Astrocyte (in vitro differentiated cells and primary cell): ENCODE measurements around the gene RDM1. TPM values are rescaled to one million over a fixed set of nuclear protein-coding genes. Genes with fewer than 3 reads are reported as not detected.

Source experiments
- DNase-seq: peaks from one replicate; pipeline ENCODE4 v3.0.0-alpha.2; 2010; ENCODE audit warnings: low read depth
- FAIRE-seq: peaks from 2 replicates; lab custom pipeline; 2011; peaks lifted over from hg19 to GRCh38; lab: Jason Lieb, UNC
- H2AFZ ChIP-seq: 2 replicates; pipeline ENCODE4 v1.6.0; 2012; ENCODE audit warnings: low read depth, low read length, inconsistent platforms
- H3K27ac ChIP-seq: 2 replicates; pipeline ENCODE4 v1.5.1; 2011; ENCODE audit warnings: low read depth, low read length, inconsistent platforms
- H3K27me3 ChIP-seq: 2 replicates; pipeline ENCODE4 v1.6.0; 2011; ENCODE audit warnings: low read length, inconsistent platforms; ENCODE audit not compliant: insufficient read depth
- H3K36me3 ChIP-seq: 2 replicates; pipeline ENCODE4 v1.5.1; 2011; ENCODE audit warnings: low read length, inconsistent platforms; ENCODE audit not compliant: insufficient read depth
- H3K4me1 ChIP-seq: 2 replicates; pipeline ENCODE4 v1.5.1; 2011; ENCODE audit warnings: low read length, inconsistent platforms; ENCODE audit not compliant: insufficient read depth
- H3K4me2 ChIP-seq: 2 replicates; pipeline ENCODE4 v1.6.0; 2012; ENCODE audit warnings: low read length, inconsistent platforms
- H3K4me3 ChIP-seq: 2 replicates; pipeline ENCODE4 v1.5.1; 2011; ENCODE audit warnings: low read depth, mild to moderate bottlenecking, low read length, inconsistent platforms; ENCODE audit not compliant: insufficient read depth
- H3K79me2 ChIP-seq: 2 replicates; pipeline ENCODE4 v1.6.0; 2012; ENCODE audit warnings: mild to moderate bottlenecking, low read length, inconsistent platforms; ENCODE audit not compliant: insufficient read depth
- H3K9ac ChIP-seq: 2 replicates; pipeline ENCODE4 v1.6.0; 2012; ENCODE audit warnings: mild to moderate bottlenecking, low read length, inconsistent platforms
- H3K9me3 ChIP-seq: 2 replicates; pipeline ENCODE4 v1.5.1; 2012; ENCODE audit warnings: low read depth, mild to moderate bottlenecking, low read length, inconsistent platforms; ENCODE audit not compliant: insufficient read depth
- H4K20me1 ChIP-seq: 2 replicates; pipeline ENCODE4 v1.6.0; 2012; ENCODE audit warnings: low read length, inconsistent platforms; ENCODE audit not compliant: insufficient read depth
- H3K27ac Mint-ChIP-seq: one replicate; pipeline ENCODE4 v1.8.0; 2021; ENCODE audit warnings: mild to moderate bottlenecking, mixed read lengths; ENCODE audit not compliant: unreplicated experiment
- H3K27me3 Mint-ChIP-seq: one replicate; pipeline ENCODE4 v1.8.0; 2021; ENCODE audit warnings: low read depth, mixed read lengths; ENCODE audit not compliant: unreplicated experiment
- H3K36me3 Mint-ChIP-seq: one replicate; pipeline ENCODE4 v1.8.0; 2021; ENCODE audit warnings: low read depth, mixed read lengths; ENCODE audit not compliant: unreplicated experiment
- H3K4me1 Mint-ChIP-seq: one replicate; pipeline ENCODE4 v1.8.0; 2021; ENCODE audit warnings: low read depth, mixed read lengths; ENCODE audit not compliant: unreplicated experiment
- H3K4me3 Mint-ChIP-seq: one replicate; pipeline ENCODE4 v1.8.0; 2021; ENCODE audit warnings: mild to moderate bottlenecking, moderate library complexity, mixed read lengths; ENCODE audit not compliant: unreplicated experiment
- H3K9me3 Mint-ChIP-seq: one replicate; pipeline ENCODE4 v1.8.0; 2021; ENCODE audit warnings: mild to moderate bottlenecking, mixed read lengths; ENCODE audit not compliant: unreplicated experiment
- CTCF ChIP-seq: IDR thresholded peaks from 2 replicates; pipeline ENCODE4 v1.5.1; 2011; ENCODE audit warnings: low read depth, mild to moderate bottlenecking, inconsistent platforms, low read length, moderate library complexity; ENCODE audit not compliant: insufficient read depth
- EZH2 ChIP-seq: IDR thresholded peaks from 2 replicates; pipeline ENCODE4 v1.6.1; 2012; ENCODE audit warnings: mild to moderate bottlenecking, low read length, inconsistent platforms; ENCODE audit not compliant: insufficient read depth
- total RNA-seq: library from RNA; stranded (reverse); gene quantifications from 2 replicates; pipeline ENCODE4 v1.2.1, GENCODE V29; 2021

Gene RDM1
- total RNA-seq, 1 donor from 2014 or later = not detected

GRCh38 chr17:35870906-35871819, 59.4 kb downstream of the RDM1 start:
- Histone ChIP-seq H3K9ac (no peak overlapping the region), H3K4me2 (no peak overlapping the region), H3K4me1 (peaks cover 4% of the 10 kb centered on the region), H3K79me2 (no peaks in the 10 kb centered on the region), H2AFZ (no peak overlapping the region), H3K27me3 (no peaks in the 10 kb centered on the region), H3K36me3 (no peaks in the 10 kb centered on the region), H3K9me3 (no peaks in the 10 kb centered on the region), H4K20me1 (no peaks in the 10 kb centered on the region), H3K4me3 (no peak overlapping the region), H3K27ac (no peak overlapping the region)
- no peaks in the 10 kb centered on the region for H3K9me3 Mint-ChIP-seq
- FAIRE-seq (no peak), DNase-seq (no peak)
- H3K27me3 Mint-ChIP-seq = no peaks in the 10 kb centered on the region
- no peak overlapping the region for H3K27ac Mint-ChIP-seq
- no peak overlapping the region for H3K4me3 Mint-ChIP-seq
- TF ChIP-seq EZH2 = no peak
- no peak for TF ChIP-seq CTCF
- peaks cover 3% of the 10 kb centered on the region for H3K36me3 Mint-ChIP-seq
- peaks cover 17% of the 10 kb centered on the region for H3K4me1 Mint-ChIP-seq

GRCh38 chr17:35868737-35869136, 61.8 kb downstream of the RDM1 start, which contains the start of gene HEATR9:
HEATR9 (minus strand) TSS chr17:35868891; CDS start chr17:35868742, 149 bp downstream.
- TF ChIP-seq CTCF = no peak
- TF ChIP-seq EZH2 = no peak
- no peak within 1 kb of the TSS for H2AFZ ChIP-seq
- Mint-ChIP-seq H3K27ac (no peak within 1 kb of the TSS), H3K4me1 (peaks cover 15% of the 10 kb centered on the region), H3K27me3 (no peaks in the 10 kb centered on the region), H3K36me3 (peaks cover 11% of the 10 kb centered on the region), H3K9me3 (no peaks in the 10 kb centered on the region), H3K4me3 (no peak within 1 kb of the TSS)
- no peaks in the 10 kb centered on the region for H3K36me3 ChIP-seq
- H3K4me1 ChIP-seq = peaks cover 7% of the 10 kb centered on the region
- H4K20me1 ChIP-seq = no peaks in the 10 kb centered on the region
- H3K9me3 ChIP-seq = no peaks in the 10 kb centered on the region
- DNase-seq (no peak), FAIRE-seq (no peak)
- no peaks in the 10 kb centered on the region for H3K79me2 ChIP-seq
- no peak within 1 kb of the TSS for H3K4me2 ChIP-seq
- no peak within 1 kb of the TSS for H3K4me3 ChIP-seq
- no peak within 1 kb of the TSS for H3K27ac ChIP-seq
- no peaks in the 10 kb centered on the region for H3K27me3 ChIP-seq
- H3K9ac ChIP-seq = no peak within 1 kb of the TSS

Other genes with a start within 250 kb of the RDM1 start
- gene RASL10B, start 199.1 kb downstream of the RDM1 start, total RNA-seq = 19.1 and 21.7 TPM in 2 replicates
- 0.07 TPM in 1 of 2 replicates, not detected in the other for gene GAS2L2, start 177.5 kb downstream of the RDM1 start, total RNA-seq
- gene C17orf50, start 169.9 kb downstream of the RDM1 start, total RNA-seq = not detected in 2 replicates
- 1.2 and 2.6 TPM in 2 replicates for gene MMP28, start 135.1 kb downstream of the RDM1 start, total RNA-seq
- gene TAF15, start 121.3 kb downstream of the RDM1 start, total RNA-seq = 153 and 156 TPM in 2 replicates
- not detected in 2 replicates for gene HEATR9, start 61.9 kb downstream of the RDM1 start, total RNA-seq
- gene CCL5, start 50.4 kb downstream of the RDM1 start, total RNA-seq = 71.3 and 95.8 TPM in 2 replicates
- gene LYZL6, start 12.9 kb upstream of the RDM1 start, total RNA-seq = not detected in 2 replicates
- gene CCL16, start 50.7 kb upstream of the RDM1 start, total RNA-seq = not detected in 2 replicates
- gene CCL14, start 56.0 kb upstream of the RDM1 start, total RNA-seq = not detected in 2 replicates
- gene CCL15, start 70.8 kb upstream of the RDM1 start, total RNA-seq = not detected in 2 replicates
- not detected in 2 replicates for gene CCL23, start 87.2 kb upstream of the RDM1 start, total RNA-seq
- not detected in 2 replicates for gene CCL18, start 133.5 kb upstream of the RDM1 start, total RNA-seq
- 3.4 and 3.6 TPM in 2 replicates for gene CCL3, start 159.4 kb upstream of the RDM1 start, total RNA-seq
- gene CCL4, start 173.1 kb upstream of the RDM1 start, total RNA-seq = 21.8 and 23.4 TPM in 2 replicates
- 6.3 and 9.8 TPM in 2 replicates for gene TBC1D3B, start 245.9 kb upstream of the RDM1 start, total RNA-seq